OCI-LY1 (cell line): Measurements from ENCODE around the gene RELA.

Experiments
- EZH2 ChIP-seq: fragments of 200-600 bp; sonication (generic), shearing (Covaris generic); IDR thresholded peaks from 2 replicates; pipeline ENCODE4 v1.8.0; 2017; ENCODE audit warnings: borderline replicate concordance, mixed run types, mild to moderate bottlenecking, antibody characterized with exemption, low read length, moderate library complexity, mixed read lengths
- TF ChIP-seq, protein P1 (sequence below): fragments of 200-600 bp; sonication (generic), shearing (Covaris generic); IDR thresholded peaks from 2 replicates; pipeline ENCODE4 v1.5.1; 2017; ENCODE audit warnings: mild to moderate bottlenecking, antibody characterized with exemption, low read length, moderate library complexity, mixed read lengths

DNA sequence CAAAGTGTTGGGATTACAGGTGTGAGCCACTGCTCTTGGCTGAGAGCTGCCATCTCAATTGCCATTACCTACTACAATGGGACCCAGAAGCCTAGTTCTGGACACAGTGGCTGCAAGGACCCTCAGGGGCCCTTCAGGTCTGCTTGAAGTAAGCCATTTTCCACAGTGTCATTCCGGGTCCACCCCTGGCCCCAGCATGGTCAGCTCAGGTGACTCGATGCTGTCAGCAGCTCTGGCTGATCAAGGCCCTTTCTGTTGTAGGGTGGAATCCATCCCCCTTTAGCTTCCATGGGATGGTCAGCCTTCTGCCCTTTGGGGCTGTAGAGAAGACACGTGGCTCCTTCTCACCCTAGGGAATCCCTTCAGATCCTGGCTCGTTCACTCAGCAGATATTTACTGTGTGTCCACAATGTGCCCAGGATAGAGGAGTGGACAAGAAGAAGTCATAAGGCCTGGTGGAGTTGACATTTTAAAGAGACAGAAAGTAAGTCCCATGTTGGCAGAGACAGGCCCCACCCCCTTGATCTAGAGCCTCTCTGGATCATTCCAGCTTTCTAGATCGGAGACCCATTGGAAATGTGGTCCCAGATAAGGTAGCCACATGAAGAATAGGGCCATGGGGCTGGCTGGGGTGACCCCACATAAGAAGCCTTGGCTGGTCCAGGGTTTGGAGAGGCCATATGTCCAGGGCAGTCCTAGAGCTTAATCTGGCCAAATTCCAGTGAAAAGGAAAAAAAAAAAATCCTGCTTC, 34.3 kb upstream of the RELA start:
- TF ChIP-seq, protein P1, sequence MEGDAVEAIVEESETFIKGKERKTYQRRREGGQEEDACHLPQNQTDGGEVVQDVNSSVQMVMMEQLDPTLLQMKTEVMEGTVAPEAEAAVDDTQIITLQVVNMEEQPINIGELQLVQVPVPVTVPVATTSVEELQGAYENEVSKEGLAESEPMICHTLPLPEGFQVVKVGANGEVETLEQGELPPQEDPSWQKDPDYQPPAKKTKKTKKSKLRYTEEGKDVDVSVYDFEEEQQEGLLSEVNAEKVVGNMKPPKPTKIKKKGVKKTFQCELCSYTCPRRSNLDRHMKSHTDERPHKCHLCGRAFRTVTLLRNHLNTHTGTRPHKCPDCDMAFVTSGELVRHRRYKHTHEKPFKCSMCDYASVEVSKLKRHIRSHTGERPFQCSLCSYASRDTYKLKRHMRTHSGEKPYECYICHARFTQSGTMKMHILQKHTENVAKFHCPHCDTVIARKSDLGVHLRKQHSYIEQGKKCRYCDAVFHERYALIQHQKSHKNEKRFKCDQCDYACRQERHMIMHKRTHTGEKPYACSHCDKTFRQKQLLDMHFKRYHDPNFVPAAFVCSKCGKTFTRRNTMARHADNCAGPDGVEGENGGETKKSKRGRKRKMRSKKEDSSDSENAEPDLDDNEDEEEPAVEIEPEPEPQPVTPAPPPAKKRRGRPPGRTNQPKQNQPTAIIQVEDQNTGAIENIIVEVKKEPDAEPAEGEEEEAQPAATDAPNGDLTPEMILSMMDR: no peak
- no peak for TF ChIP-seq EZH2
